ENCODE results near the gene ACOT11.

- TF ChIP-seq CTCF (IDR thresholded peaks at IDR 0.05) (no peak), POLR2A (IDR thresholded peaks at IDR 0.05; ENCODE audit: low read depth) (no peak)
Observed at GRCh38 chr1:54506594-54506993, 41.4 kb upstream of the ACOT11 start.
